Thoracic aorta (tissue), 2 donors: ENCODE results near the gene TMEM239. TPM values are rescaled to one million over a fixed set of nuclear protein-coding genes. Genes with fewer than 3 reads are reported as not detected.

Source experiments
- ATAC-seq: fragments of 150-250 bp; one replicate; pipeline ENCODE4 v1.8.0; 2017; ENCODE audit warnings: low read depth; ENCODE audit not compliant: insufficient number of reproducible peaks, low FRiP score
- DNase-seq: peaks from one replicate; pipeline ENCODE4 v3.0.0-alpha.2; 2020; ENCODE audit warnings: low spot score
- H3K27ac ChIP-seq, 2 donors: fragments of 200-600 bp; sonication (generic); 1 replicate in 1 of 2; 2 replicates in 1 of 2; pipeline ENCODE4 v1.5.1; 2016; ENCODE audit warnings: mild to moderate bottlenecking in 2 of 2, moderate library complexity in 2 of 2
- H3K27me3 ChIP-seq: fragments of 200-600 bp; sonication (generic); replicated peaks from 2 replicates; pipeline ENCODE4 v1.6.0; 2016; ENCODE audit warnings: mild to moderate bottlenecking; ENCODE audit not compliant: insufficient read depth
- H3K36me3 ChIP-seq: fragments of 200-600 bp; sonication (generic); one replicate; pipeline ENCODE4 v1.5.1; 2016
- H3K4me1 ChIP-seq, 2 donors: fragments of 200-600 bp; sonication (generic); 1 replicate in 1 of 2; 2 replicates in 1 of 2; pipeline versions ENCODE4 v1.5.1 to v1.6.0; 2016; ENCODE audit warnings: low read depth in 2 of 2, mild to moderate bottlenecking in 1 of 2; ENCODE audit not compliant: control insufficient read depth in 1 of 2
- H3K4me3 ChIP-seq: fragments of 200-600 bp; sonication (generic); 2 replicates; pipeline ENCODE4 v1.5.1; 2016; ENCODE audit warnings: mild to moderate bottlenecking
- H3K9me3 ChIP-seq: fragments of 200-600 bp; sonication (generic); 2 replicates; pipeline ENCODE4 v1.5.1; 2016
- total RNA-seq, 2 donors: library from RNA; depleted of rRNA; stranded (reverse); fragments of >200 nt; gene quantifications; one replicate each; pipeline versions ENCODE4 v1.1.0 to v1.2.3, GENCODE V29; 2016
- TF ChIP-seq, protein P1 (sequence below): fragments of 200-600 bp; sonication (generic); IDR thresholded peaks from one replicate; pipeline ENCODE4 v1.5.1; 2019; ENCODE audit warnings: antibody characterized with exemption

TMEM239 gene
- total RNA-seq, 2 donors from 2014 or later, result not detected

DNA sequence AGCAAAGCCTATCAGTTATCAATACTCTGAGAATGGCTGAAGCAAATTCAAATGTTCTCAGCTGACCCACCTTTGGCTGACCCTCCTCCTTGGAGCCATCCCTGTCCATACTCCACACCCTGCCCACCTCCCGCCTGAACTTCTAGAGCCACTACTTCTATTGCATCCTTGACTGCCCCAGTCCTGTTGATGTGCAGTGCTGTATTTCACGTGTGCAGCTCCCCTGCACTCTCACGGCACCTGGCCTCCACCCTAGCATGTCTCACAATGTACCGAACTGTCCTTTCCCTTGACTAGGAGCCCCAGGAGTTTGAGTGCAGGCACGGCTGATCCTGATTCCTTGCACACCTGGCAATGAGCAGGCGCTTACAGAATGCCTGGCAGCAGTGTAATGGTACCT, 22.7 kb upstream of the TMEM239 start:
- Histone ChIP-seq H3K27ac (no peak overlapping the region), H3K9me3 (no peaks in the 10 kb centered on the region), H3K27me3 (no peaks in the 10 kb centered on the region), H3K4me1 (no peaks in the 10 kb centered on the region), H3K4me3 (no peak overlapping the region), H3K36me3 (no peaks in the 10 kb centered on the region)
- TF ChIP-seq, protein P1, sequence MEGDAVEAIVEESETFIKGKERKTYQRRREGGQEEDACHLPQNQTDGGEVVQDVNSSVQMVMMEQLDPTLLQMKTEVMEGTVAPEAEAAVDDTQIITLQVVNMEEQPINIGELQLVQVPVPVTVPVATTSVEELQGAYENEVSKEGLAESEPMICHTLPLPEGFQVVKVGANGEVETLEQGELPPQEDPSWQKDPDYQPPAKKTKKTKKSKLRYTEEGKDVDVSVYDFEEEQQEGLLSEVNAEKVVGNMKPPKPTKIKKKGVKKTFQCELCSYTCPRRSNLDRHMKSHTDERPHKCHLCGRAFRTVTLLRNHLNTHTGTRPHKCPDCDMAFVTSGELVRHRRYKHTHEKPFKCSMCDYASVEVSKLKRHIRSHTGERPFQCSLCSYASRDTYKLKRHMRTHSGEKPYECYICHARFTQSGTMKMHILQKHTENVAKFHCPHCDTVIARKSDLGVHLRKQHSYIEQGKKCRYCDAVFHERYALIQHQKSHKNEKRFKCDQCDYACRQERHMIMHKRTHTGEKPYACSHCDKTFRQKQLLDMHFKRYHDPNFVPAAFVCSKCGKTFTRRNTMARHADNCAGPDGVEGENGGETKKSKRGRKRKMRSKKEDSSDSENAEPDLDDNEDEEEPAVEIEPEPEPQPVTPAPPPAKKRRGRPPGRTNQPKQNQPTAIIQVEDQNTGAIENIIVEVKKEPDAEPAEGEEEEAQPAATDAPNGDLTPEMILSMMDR, result no peak
- ATAC-seq, result no peak
- no peak for DNase-seq

DNA sequence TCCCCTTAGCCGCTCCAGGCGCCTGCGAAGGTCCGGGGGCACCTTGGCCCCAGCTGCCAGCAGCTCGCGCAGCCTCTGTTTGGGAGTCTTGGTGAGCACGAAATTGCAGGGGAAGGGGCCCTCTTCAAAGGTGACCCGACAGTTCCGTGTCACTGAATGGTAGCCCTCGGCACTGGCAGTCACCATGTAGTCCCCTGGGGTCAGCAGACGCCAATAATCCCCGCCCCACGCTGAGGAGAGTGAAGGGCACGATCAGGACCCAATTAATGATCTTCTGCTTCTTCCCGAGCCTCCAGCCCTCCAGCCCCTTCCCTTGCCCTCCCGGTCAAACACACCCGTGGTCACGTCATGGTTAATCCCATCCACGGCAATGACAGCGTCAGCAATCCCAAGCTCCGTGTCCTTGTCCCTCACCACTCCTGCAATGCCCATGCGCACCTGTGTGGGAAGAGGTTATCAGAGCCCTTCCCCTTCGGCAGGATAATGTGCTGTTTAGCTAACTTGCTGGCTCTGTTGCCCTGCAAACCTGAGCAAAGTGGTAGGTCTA, 21.9 kb upstream of the TMEM239 start:
- Histone ChIP-seq H3K4me1 (no peaks in the 10 kb centered on the region), H3K4me3 (no peak overlapping the region), H3K9me3 (no peaks in the 10 kb centered on the region), H3K27ac (no peak overlapping the region), H3K36me3 (no peaks in the 10 kb centered on the region), H3K27me3 (no peaks in the 10 kb centered on the region)
- ATAC-seq (no peak), DNase-seq (no peak)
- TF ChIP-seq, protein P1, result no peak

DNA sequence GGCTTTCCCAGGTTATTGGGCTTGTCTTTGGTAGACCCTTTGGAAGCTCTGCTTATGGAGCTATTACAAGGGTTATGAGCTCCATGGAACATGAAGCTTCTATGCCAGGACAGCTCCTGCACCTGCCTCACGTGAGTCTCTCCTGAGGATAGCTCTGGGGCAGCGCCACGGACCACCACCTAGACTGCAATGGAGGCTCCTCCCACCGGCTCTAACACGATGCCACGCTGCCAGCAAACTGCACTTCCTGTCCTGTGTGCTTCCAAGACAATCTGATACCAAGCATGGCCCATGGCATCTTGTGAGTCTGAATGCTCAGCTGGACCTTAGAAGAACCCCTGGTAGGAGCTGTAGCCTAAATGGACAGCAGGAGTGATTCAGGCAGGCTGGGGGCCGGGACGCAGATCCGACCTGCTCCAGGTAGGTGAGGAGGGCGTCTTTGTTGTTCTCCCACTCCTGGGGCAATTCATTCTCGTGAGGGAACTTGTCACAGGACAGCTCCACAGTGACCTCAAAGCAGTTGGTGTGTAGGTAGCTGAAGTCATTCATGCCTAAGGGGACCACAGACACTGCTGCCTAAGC, 21.2 kb upstream of the TMEM239 start:
- TF ChIP-seq, protein P1, result no peak
- no peaks in the 10 kb centered on the region for H3K9me3 ChIP-seq
- peaks cover 0 to 5% of the 10 kb centered on the region in 2 donors for H3K4me1 ChIP-seq
- no peak overlapping the region for H3K27ac ChIP-seq
- no peak for DNase-seq
- no peak overlapping the region for H3K4me3 ChIP-seq
- peaks cover 5% of the 10 kb centered on the region for H3K27me3 ChIP-seq
- ATAC-seq, result no peak
- no peaks in the 10 kb centered on the region for H3K36me3 ChIP-seq

DNA sequence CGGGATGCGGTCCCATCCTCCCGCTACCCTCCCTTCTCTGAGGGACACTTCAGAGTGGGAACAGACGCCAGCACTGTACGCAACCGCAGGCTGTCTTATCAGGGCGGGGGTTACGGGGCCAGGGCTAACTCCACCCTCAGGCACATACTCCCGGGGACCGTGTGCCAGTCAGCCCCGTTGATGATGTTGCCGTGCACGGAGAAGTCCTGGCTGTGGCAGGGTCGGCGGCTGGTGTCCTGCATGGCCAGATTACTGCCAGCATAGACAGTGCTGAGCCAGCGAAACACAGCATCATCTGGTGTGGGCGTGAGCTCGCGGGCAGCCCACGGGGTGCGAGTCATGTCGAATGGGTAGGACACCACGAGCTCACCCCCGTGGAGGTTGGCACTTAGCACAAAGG, 20.7 kb upstream of the TMEM239 start:
- no peak overlapping the region for H3K4me3 ChIP-seq
- H3K27me3 ChIP-seq, result peaks cover 5% of the 10 kb centered on the region
- no peaks in the 10 kb centered on the region for H3K36me3 ChIP-seq
- ATAC-seq (no peak), DNase-seq (no peak)
- TF ChIP-seq, protein P1, result no peak
- H3K27ac ChIP-seq, result no peak overlapping the region
- H3K9me3 ChIP-seq, result no peaks in the 10 kb centered on the region
- H3K4me1 ChIP-seq, result peaks cover 0 to 10% of the 10 kb centered on the region in 2 donors

DNA sequence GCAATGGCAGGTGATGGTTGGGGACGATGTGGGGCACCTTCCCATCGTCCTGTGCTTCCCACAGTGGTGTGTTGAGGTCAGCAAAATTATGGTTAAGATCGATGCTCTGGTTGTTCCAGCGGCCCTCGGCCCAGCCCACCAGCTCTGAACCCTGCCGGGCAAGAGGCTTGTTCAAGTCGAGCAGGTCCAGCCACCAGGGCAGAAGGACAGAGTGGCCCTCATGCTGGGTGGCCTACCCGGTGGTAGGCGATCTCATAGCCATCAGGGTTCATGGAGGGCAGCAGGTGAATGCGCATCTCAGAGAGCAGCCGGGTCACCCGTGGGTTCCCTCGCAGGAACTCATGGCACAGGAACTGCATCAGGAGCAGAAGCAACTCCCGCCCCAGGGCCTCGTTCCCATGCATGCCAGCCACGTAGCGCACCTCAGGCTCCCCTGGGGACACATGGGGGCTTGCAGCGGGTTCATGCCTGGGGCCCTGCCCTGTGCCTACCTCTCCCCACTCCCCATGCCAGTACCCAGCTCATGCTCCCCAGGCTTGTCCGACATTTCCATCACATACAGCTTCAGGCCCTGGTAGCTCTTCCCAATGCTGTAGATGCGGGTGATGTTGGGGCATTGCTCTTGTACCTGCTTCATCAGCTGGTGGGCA, 20.0 kb upstream of the TMEM239 start:
- H3K4me3 ChIP-seq, result no peak overlapping the region
- peaks cover 5% of the 10 kb centered on the region for H3K27me3 ChIP-seq
- H3K36me3 ChIP-seq, result no peaks in the 10 kb centered on the region
- no peak for DNase-seq
- H3K27ac ChIP-seq, result no peak overlapping the region
- peaks cover 0 to 10% of the 10 kb centered on the region in 2 donors for H3K4me1 ChIP-seq
- no peak for ATAC-seq
- no peaks in the 10 kb centered on the region for H3K9me3 ChIP-seq
- TF ChIP-seq, protein P1, result no peak
